NB4 (cell line): ENCODE data around the gene SNUPN.

Experiments
- DNase-seq: peaks from one replicate; pipeline ENCODE4 v3.0.0; 2010; ENCODE audit warnings: low read depth
- H3K4me3 ChIP-seq: one replicate; pipeline ENCODE4 v1.5.1; 2011; ENCODE audit warnings: mild to moderate bottlenecking, low read depth, low read length, moderate library complexity
- MAX ChIP-seq: IDR thresholded peaks from 2 replicates; pipeline ENCODE4 v1.6.1; 2011; ENCODE audit warnings: low read depth, low read length
- MYC ChIP-seq: IDR thresholded peaks from 2 replicates; pipeline ENCODE4 v1.6.1; 2011; ENCODE audit warnings: low read depth, low read length
- POLR2A ChIP-seq: IDR thresholded peaks from 2 replicates; pipeline ENCODE4 v1.6.1; 2011; ENCODE audit warnings: mild to moderate bottlenecking; ENCODE audit not compliant: insufficient read length; ENCODE audit errors: extremely low read depth
- TF ChIP-seq, protein P1 (sequence below): IDR thresholded peaks from one replicate; pipeline ENCODE4 v1.5.1; 2012; ENCODE audit warnings: low read depth, low read length

The SNUPN gene

DNA sequence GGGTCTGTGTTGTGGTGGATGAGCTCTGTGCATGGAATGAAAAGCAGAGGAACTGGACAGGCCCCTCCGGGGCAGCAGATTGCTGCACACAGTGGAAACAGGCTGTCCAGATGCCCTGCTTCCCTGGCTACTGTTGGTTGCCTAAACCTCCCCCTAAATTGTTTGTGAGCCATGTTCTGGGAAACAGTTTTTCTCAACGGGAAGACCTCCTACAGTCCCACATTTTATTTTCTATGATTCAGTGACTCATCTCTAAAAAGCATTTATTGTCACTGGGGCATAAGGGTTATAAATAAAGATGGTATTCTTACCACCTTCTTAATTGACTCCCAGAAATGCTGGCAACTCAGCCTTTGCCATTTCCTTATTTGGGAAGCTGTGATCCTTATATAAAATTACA, 26.1 kb downstream of the SNUPN start:
- TF ChIP-seq, protein P1, sequence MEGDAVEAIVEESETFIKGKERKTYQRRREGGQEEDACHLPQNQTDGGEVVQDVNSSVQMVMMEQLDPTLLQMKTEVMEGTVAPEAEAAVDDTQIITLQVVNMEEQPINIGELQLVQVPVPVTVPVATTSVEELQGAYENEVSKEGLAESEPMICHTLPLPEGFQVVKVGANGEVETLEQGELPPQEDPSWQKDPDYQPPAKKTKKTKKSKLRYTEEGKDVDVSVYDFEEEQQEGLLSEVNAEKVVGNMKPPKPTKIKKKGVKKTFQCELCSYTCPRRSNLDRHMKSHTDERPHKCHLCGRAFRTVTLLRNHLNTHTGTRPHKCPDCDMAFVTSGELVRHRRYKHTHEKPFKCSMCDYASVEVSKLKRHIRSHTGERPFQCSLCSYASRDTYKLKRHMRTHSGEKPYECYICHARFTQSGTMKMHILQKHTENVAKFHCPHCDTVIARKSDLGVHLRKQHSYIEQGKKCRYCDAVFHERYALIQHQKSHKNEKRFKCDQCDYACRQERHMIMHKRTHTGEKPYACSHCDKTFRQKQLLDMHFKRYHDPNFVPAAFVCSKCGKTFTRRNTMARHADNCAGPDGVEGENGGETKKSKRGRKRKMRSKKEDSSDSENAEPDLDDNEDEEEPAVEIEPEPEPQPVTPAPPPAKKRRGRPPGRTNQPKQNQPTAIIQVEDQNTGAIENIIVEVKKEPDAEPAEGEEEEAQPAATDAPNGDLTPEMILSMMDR: no peak
- TF ChIP-seq POLR2A (no peak), MYC (no peak)
- DNase-seq: no peak
- no peak overlapping the region for H3K4me3 ChIP-seq

DNA sequence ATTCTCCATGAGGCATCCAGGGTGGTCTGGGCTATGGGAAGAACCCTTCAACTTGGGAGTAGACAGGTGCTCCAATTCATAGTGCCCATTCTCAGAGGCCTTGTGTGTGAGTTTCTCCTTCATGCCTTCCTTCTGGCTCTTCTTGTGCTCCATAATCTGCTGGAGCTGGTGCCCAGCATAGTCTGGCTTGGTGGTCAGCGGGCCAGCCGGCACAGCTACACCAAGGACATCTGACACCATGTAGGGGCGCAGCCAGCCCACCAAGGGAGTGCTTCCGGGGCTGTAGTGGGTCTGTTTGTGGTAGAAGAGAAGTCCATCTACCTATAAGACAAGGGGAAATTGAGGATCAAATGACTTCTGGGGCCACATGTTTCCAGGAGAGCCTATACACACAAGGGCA, 27.2 kb downstream of the SNUPN start:
- no peak overlapping the region for H3K4me3 ChIP-seq
- no peak for DNase-seq
- no peak for TF ChIP-seq POLR2A
- no peak for TF ChIP-seq MYC
- TF ChIP-seq MAX: no peak

DNA sequence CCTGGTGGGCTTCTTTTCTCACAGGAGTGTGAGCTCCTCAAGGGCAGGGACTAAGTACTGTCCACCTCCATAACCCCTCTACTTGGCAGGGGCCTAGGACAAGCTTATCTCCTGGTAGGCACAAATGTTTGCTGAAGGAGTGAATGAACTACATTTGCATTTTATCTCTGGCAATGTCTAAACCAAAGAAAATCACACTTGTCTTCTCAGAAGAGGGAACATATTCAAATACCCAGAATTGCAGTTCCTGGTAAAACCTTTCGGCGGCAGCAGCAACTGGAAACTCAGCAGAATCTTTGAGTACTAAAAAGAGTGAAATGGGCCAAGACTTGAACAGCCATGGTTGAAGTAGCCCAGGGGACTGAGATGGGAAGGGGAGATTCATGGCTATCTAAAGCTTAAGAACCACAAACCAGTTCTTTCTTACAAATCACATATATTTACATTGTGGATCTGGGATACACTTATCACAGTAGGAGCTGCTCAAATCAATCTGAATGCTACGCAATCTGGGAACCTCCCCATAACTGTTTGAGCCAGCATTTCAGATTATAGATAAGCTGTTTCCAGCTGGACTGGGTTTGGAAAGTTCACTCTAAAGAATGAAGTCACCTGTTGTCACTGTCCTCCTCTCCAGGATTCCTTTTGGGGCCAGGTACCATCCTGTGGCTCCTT, 27.7 kb downstream of the SNUPN start:
- no peak overlapping the region for H3K4me3 ChIP-seq
- no peak for TF ChIP-seq MAX
- TF ChIP-seq, protein P1: peak; percentile 41
- peak; percentile 31 for DNase-seq

DNA sequence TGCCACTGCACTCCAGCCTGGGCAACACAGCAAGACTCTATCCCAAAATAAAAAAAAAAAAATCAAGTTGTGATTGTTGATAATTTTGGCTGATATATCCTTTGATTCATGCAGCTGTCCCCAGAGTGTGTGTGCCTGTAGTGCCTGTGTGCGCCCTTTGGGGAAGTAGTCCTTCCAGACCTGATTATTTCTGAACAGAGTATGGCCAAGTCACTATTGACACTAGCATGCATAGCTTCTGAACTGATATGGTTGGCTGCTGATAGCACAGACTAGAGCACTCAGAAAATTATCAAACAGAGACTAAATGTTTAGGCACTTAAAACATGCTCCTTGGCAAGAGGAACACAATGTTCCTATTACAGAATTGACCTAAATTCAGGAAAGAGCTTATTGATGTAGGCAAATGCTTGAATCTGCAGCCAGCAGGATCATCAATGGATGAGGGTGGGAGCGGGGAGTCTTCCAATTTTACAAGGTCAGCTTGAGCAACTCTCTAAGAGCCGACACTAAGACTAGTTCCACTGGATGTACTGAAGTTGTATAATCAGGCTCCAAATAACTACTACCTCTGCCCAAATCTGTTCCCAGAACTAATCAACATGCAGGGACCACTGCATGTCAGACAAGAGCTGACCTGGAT, 28.7 kb downstream of the SNUPN start:
- TF ChIP-seq MYC (no peak), POLR2A (no peak), MAX (no peak)
- TF ChIP-seq, protein P1: no peak
- no peak for DNase-seq
- H3K4me3 ChIP-seq: no peak overlapping the region

GRCh38 chr15:75594276-75594675, 31.2 kb downstream of the SNUPN start:
- no peak for TF ChIP-seq POLR2A
- TF ChIP-seq, protein P1: no peak
- no peak for TF ChIP-seq MAX
- no peak for TF ChIP-seq MYC
- no peak for DNase-seq
- H3K4me3 ChIP-seq: no peak overlapping the region

GRCh38 chr15:75591655-75592364, 33.7 kb downstream of the SNUPN start:
- TF ChIP-seq MAX: no peak
- TF ChIP-seq POLR2A: no peak
- no peak for TF ChIP-seq MYC
- TF ChIP-seq, protein P1: no peak
- H3K4me3 ChIP-seq: no peak overlapping the region
- no peak for DNase-seq
